GM12878 (cell line): ENCODE data around the gene SP1. TPM values are rescaled to one million over a fixed set of nuclear protein-coding genes. Genes with fewer than 3 reads are reported as not detected.

Experiments
- ATAC-seq: fragments of 200-7000 bp; cut with Tn5 transposase; 3 replicates; pipeline ENCODE4 v1.9.1; 2020; ENCODE audit warnings: mild to moderate bottlenecking, moderate library complexity
- BruUV-seq: library from RNA; stranded (reverse); fragments of 400-500 nt; replicated peaks from 2 replicates; lab custom pipeline; 2021; lab: Mats Ljungman, UMichigan
- CTCF ChIA-PET: fragments of 300-600 bp; sonication (Branson Sonifier 250); formaldehyde crosslinking; extraction: SDS; loops from one replicate; lab custom pipeline; 2021; ENCODE audit warnings: inconsistent platforms; lab: Yijun Ruan, JAX
- POLR2A ChIA-PET: fragments of 350-600 bp; formaldehyde crosslinking; extraction: SDS; loops from one replicate; lab custom pipeline; 2021; ENCODE audit warnings: inconsistent platforms; lab: Charles Lee
- RAD21 ChIA-PET: fragments of 300-600 bp; sonication (Branson Sonifier 250); formaldehyde crosslinking; loops from one replicate; lab custom pipeline; 2023; ENCODE audit warnings: antibody characterized with exemption; ENCODE audit not compliant: unreplicated experiment; lab: Charles Lee
- SMC1A ChIA-PET: fragments of 300-600 bp; sonication (Branson Sonifier 250); formaldehyde crosslinking; loops from one replicate; lab custom pipeline; 2023; ENCODE audit not compliant: unreplicated experiment, uncharacterized antibody; lab: Charles Lee
- DNase-seq: peaks from one replicate; pipeline ENCODE4 v3.0.0-alpha.2; 2011; ENCODE audit warnings: low read depth, low spot score
- FAIRE-seq: peaks from 3 replicates; lab custom pipeline; 2011; peaks lifted over from hg19 to GRCh38; lab: Jason Lieb, UNC
- H2AFZ ChIP-seq: 2 replicates; pipeline ENCODE4 v1.6.0; 2011; ENCODE audit warnings: low read depth, low read length, control low read depth; ENCODE audit not compliant: control insufficient read depth
- H3K27ac ChIP-seq: 2 replicates; pipeline ENCODE4 v1.5.1; 2011; ENCODE audit warnings: control low read depth; ENCODE audit not compliant: control insufficient read depth, insufficient read depth
- H3K27me3 ChIP-seq, 2 experiments: replicated peaks in 1 of 2; 2 replicates each; pipeline versions ENCODE4 v1.6.0 to v1.6.1; 2011; ENCODE audit warnings: low read length in 1 of 2; ENCODE audit not compliant: control insufficient read depth in 2 of 2, insufficient read depth in 2 of 2
- H3K36me3 ChIP-seq, 2 experiments: 2 replicates each; pipeline ENCODE4 v1.5.1; 2011; ENCODE audit warnings: low read length in 1 of 2; ENCODE audit not compliant: control insufficient read depth in 2 of 2, insufficient read depth in 2 of 2
- H3K4me1 ChIP-seq: 2 replicates; pipeline ENCODE4 v1.6.1; 2011; ENCODE audit warnings: mild to moderate bottlenecking, low read length, moderate library complexity, mixed read lengths; ENCODE audit not compliant: control insufficient read depth, insufficient read depth
- H3K4me2 ChIP-seq: 2 replicates; pipeline ENCODE4 v1.6.0; 2011; ENCODE audit warnings: control low read depth; ENCODE audit not compliant: control insufficient read depth, insufficient read depth
- H3K4me3 ChIP-seq: fragments of 200-600 bp; sonication (generic); 2 replicates; pipeline ENCODE4 v1.5.1; 2016
- H3K79me2 ChIP-seq: 2 replicates; pipeline ENCODE4 v1.6.0; 2011; ENCODE audit warnings: low read length; ENCODE audit not compliant: control insufficient read depth, insufficient read depth
- H3K9ac ChIP-seq: 2 replicates; pipeline ENCODE4 v1.8.0; 2011; ENCODE audit warnings: low read length, control low read depth, mixed read lengths; ENCODE audit not compliant: control insufficient read depth, insufficient read depth
- H3K9me3 ChIP-seq: replicated peaks from 3 replicates; pipeline ENCODE4 v1.5.1; 2011; ENCODE audit warnings: mild to moderate bottlenecking, low read length; ENCODE audit not compliant: control insufficient read depth, insufficient read depth
- H4K20me1 ChIP-seq: 2 replicates; pipeline ENCODE4 v1.6.0; 2011; ENCODE audit not compliant: control insufficient read depth, insufficient read depth
- BCL3 ChIP-seq: IDR thresholded peaks from 2 replicates; pipeline ENCODE4 v1.6.1; 2011; ENCODE audit warnings: borderline replicate concordance, low read depth, mild to moderate bottlenecking, moderate library complexity, low read length; ENCODE audit not compliant: insufficient read depth, poor library complexity, severe bottlenecking
- HDAC6 ChIP-seq: fragments of 200-600 bp; sonication (generic); IDR thresholded peaks from one replicate; pipeline ENCODE4 v1.8.0; 2017; ENCODE audit warnings: antibody characterized with exemption; ENCODE audit not compliant: unreplicated experiment
- NBN ChIP-seq: fragments of 450-650 bp; IDR thresholded peaks from 2 replicates; pipeline ENCODE4 v1.6.1; 2016
- NFYA ChIP-seq: IDR thresholded peaks from 2 replicates; pipeline ENCODE4 v1.6.1; 2011; ENCODE audit warnings: low read depth, mild to moderate bottlenecking, low read length, improper control_type of control experiment, borderline replicate concordance
- POLR2AphosphoS5 ChIP-seq: IDR thresholded peaks from 2 replicates; pipeline ENCODE4 v1.6.1; 2011; ENCODE audit warnings: mild to moderate bottlenecking, low read length, inconsistent platforms
- RAD51 ChIP-seq: fragments of 450-650 bp; IDR thresholded peaks from 2 replicates; pipeline ENCODE4 v1.6.1; 2016; ENCODE audit warnings: moderate library complexity, mild to moderate bottlenecking, inconsistent platforms
- RFX5 ChIP-seq: IDR thresholded peaks from 2 replicates; pipeline ENCODE4 v1.6.1; 2011; ENCODE audit warnings: low read depth, low read length, improper control_type of control experiment
- SKIL ChIP-seq: fragments of 450-650 bp; IDR thresholded peaks from 2 replicates; pipeline ENCODE4 v1.6.1; 2017; ENCODE audit warnings: mild to moderate bottlenecking, low read depth, inconsistent platforms; ENCODE audit not compliant: poor library complexity, severe bottlenecking
- STAT1 ChIP-seq: fragments of 450-650 bp; conservative IDR thresholded peaks from 2 replicates; pipeline ENCODE4 v1.6.1; 2014; ENCODE audit warnings: antibody characterized with exemption, mild to moderate bottlenecking
- SUZ12 ChIP-seq: fragments of 200-600 bp; sonication (generic); IDR thresholded peaks from one replicate; pipeline ENCODE4 v1.6.1; 2018; ENCODE audit warnings: antibody characterized with exemption, mild to moderate bottlenecking; ENCODE audit not compliant: unreplicated experiment
- TCF12 ChIP-seq: IDR thresholded peaks from 2 replicates; pipeline ENCODE4 v1.6.1; 2011; ENCODE audit warnings: low read depth, mild to moderate bottlenecking, low read length
- TCF3 ChIP-seq: IDR thresholded peaks from 2 replicates; pipeline ENCODE4 v1.6.1; 2012; ENCODE audit warnings: low read depth, mild to moderate bottlenecking, low read length, borderline replicate concordance; ENCODE audit not compliant: insufficient read depth
- WGBS: methylation state at CpG from one replicate; pipeline ENCODE4 v1.1.6; 2016; ENCODE audit warnings: low lambda C conversion rate; ENCODE audit not compliant: insufficient replicate concordance, insufficient coverage; ENCODE audit errors: missing lambda C conversion rate; 5-methylcytosine and 5-hydroxymethylcytosine counted together
- in situ Hi-C: fragments of 300-500 bp; cut with MboI; formaldehyde crosslinking; loops from 9 replicates; pipeline ENCODE4 v1.14.3; 2018; ENCODE audit warnings: mixed read lengths
- intact Hi-C: fragments of 100-400 bp; cut with micrococcal nuclease; formaldehyde crosslinking; loops from one replicate; pipeline ENCODE4 v1.14.2; 2022; ENCODE audit not compliant: unreplicated experiment
- polyA plus RNA-seq, 11 experiments: library from polyadenylated mRNA; depleted of rRNA in 4 of 11; unstranded in 6 of 11; stranded (reverse) in 5 of 11; fragments of >200 nt; fragmentation: Nextera tagmentation in 4 of 11; fragmentation: Illumina TruSeq in 1 of 11; extraction: Ambion mirVana in 4 of 11; extraction: Trizol in 1 of 11; gene quantifications; 1 replicate in 1 of 11; 2 replicates in 10 of 11; pipeline versions ENCODE4 v1.2.1 to v1.2.3, GENCODE V29; 2011 to 2016; ENCODE audit warnings: inconsistent platforms in 2 of 11, missing spikeins in 2 of 11, low read depth in 1 of 11
- total RNA-seq, 4 experiments: library from RNA; depleted of rRNA in 3 of 4; stranded (reverse); fragments of >200 nt in 3 of 4; fragmentation: Illumina TruSeq in 1 of 4; extraction: Trizol in 1 of 4; gene quantifications; 2 replicates each; pipeline versions ENCODE4 v1.2.1 to v1.2.3, GENCODE V29; 2013 to 2021

Gene SP1
- total and polyA plus RNA-seq, 10 of the 15 experiments (the other 5 are each of a cell fraction or from before 2014, with no cell fraction given): 3.3 to 52.0 (median 25.2) TPM

GRCh38 chr12:53459097-53459496 is 79.1 kb downstream of the SP1 start:
- H3K9me3 ChIP-seq: no peaks in the 10 kb centered on the region
- peaks cover 21 to 87% of the 10 kb centered on the region in 2 experiments for H3K36me3 ChIP-seq
- ChIA-PET CTCF (interaction anchor here (0.5 to 1.4 kb wide), 4 partner anchors 13 to 107 kb away, joined by 3 to 5 read pairs (median 4); no protein-coding TSS in a partner anchor), POLR2A (interaction anchor here (0.7 to 0.8 kb wide), 2 partner anchors 16 to 39 kb away, joined by 3 to 6 read pairs; no protein-coding TSS in a partner anchor), SMC1A (no interaction called here), RAD21 (no interaction called here)
- no peak for DNase-seq
- no peak overlapping the region for H3K4me3 ChIP-seq
- H4K20me1 ChIP-seq: peaks cover 22% of the 10 kb centered on the region
- no peak overlapping the region for H3K9ac ChIP-seq
- H3K4me2 ChIP-seq: 0 out of 2 replicates have a peak overlapping the region, but pooled peaks have one; percentile 17
- WGBS: 72% methylated on average over 4 of the region's 4 CpGs
- TF ChIP-seq NFYA: no peak
- TF ChIP-seq SUZ12: no peak
- no peak for TF ChIP-seq RFX5
- no peak for TF ChIP-seq TCF12
- no peak for TF ChIP-seq HDAC6
- TF ChIP-seq NBN: no peak
- TF ChIP-seq STAT1: no peak
- no peak for TF ChIP-seq RAD51
- no peak for TF ChIP-seq TCF3
- intact Hi-C loops: no loop called here
- BruUV-seq: no TSS peak
- in situ Hi-C loops: no loop called here
- no peak for FAIRE-seq
- peaks cover 6% of the 10 kb centered on the region for H3K4me1 ChIP-seq
- H3K79me2 ChIP-seq: peaks cover 64% of the 10 kb centered on the region
- H2AFZ ChIP-seq: no peak overlapping the region
- H3K27ac ChIP-seq: no peak overlapping the region
- ATAC-seq: no peak
- no peaks in the 10 kb centered on the region for H3K27me3 ChIP-seq

GRCh38 chr12:53461059-53461458 is 81.1 kb downstream of the SP1 start:
- Histone ChIP-seq H4K20me1 (peaks cover 21% of the 10 kb centered on the region), H3K9me3 (no peaks in the 10 kb centered on the region), H3K4me2 (0 out of 2 replicates have a peak overlapping the region, but pooled peaks have one; percentile 9), H3K4me1 (peaks cover 4% of the 10 kb centered on the region), H3K9ac (no peak overlapping the region), H3K27me3 (no peaks in the 10 kb centered on the region), H3K27ac (no peak overlapping the region)
- ChIA-PET POLR2A (no interaction called here), RAD21 (no interaction called here), SMC1A (interaction anchor here (0.9 to 1.0 kb wide), 2 partner anchors 9 to 14 kb away, joined by 3 to 4 read pairs; no protein-coding TSS in a partner anchor), CTCF (interaction anchor here (0.6 kb wide), 1 partner anchor 16 kb away, joined by 3 read pairs; no protein-coding TSS in a partner anchor)
- no TSS peak for BruUV-seq
- ATAC-seq (no peak), DNase-seq (no peak), FAIRE-seq (no peak)
- 92% methylated on average over 3 of the region's 3 CpGs for WGBS
- intact Hi-C loops (no loop called here), in situ Hi-C loops (no loop called here)
- TF ChIP-seq POLR2AphosphoS5 (peak; percentile 52), SKIL (no peak), BCL3 (no peak)
- TF ChIP-seq, all 136 proteins: peak for 1
- peaks cover 46% of the 10 kb centered on the region for H3K79me2 ChIP-seq
- H3K4me3 ChIP-seq: no peak overlapping the region
- H2AFZ ChIP-seq: no peak overlapping the region
- H3K36me3 ChIP-seq: peaks cover 28 to 78% of the 10 kb centered on the region in 2 experiments
